GM10248 (cell line): Measurements from ENCODE around the gene HLA-DPA1.

Experiments
- CTCF ChIA-PET: fragments of 300-600 bp; sonication (Branson Sonifier 250); formaldehyde crosslinking; extraction: SDS; loops from one replicate; lab custom pipeline; 2021; ENCODE audit warnings: antibody characterized with exemption; lab: Yijun Ruan, JAX
- POLR2A ChIA-PET: fragments of 350-650 bp; sonication (Branson Sonifier 250); formaldehyde crosslinking; extraction: SDS; loops from one replicate; lab custom pipeline; 2020; ENCODE audit warnings: antibody characterized with exemption; lab: Yijun Ruan, JAX
- DNase-seq: peaks from one replicate; pipeline ENCODE4 v3.0.0; 2012; ENCODE audit errors: extremely low spot score
- TF ChIP-seq, protein P1 (sequence below): IDR thresholded peaks from 2 replicates; pipeline ENCODE4 v1.5.1; 2012; ENCODE audit warnings: mild to moderate bottlenecking, low read depth; ENCODE audit errors: extremely low read depth, missing control alignments, control extremely low read depth

HLA-DPA1 gene

DNA sequence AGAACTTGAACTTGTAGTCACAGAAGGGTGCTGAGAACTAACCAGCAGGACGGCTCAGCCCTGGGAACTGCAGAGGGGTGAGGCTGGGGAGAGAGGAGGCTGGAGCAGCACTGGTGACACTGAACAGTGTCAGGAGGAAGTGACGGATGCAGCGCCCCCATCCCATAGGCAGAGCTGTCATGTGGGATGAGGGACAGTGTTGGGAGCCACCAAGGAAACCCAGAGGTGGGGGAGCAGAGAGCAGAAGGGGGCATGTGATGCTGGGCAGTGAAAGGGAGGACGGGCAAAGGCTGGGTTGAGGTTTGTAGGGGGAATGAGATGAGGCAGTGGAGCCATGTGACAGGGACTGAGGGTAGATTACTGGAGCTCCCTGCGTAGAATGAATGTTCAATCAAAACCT lies 4.5 kb upstream of the HLA-DPA1 start:
- POLR2A ChIA-PET: interaction anchor here (1.4 kb wide), 1 partner anchor 106 kb away, joined by 5 read pairs; no protein-coding TSS in a partner anchor
- no peak for DNase-seq
- CTCF ChIA-PET: interaction anchor here (1.0 to 7.7 kb wide), 6 partner anchors 13 to 106 kb away, joined by 3 to 78 read pairs (median 3); no protein-coding TSS in a partner anchor
- TF ChIP-seq, protein P1, sequence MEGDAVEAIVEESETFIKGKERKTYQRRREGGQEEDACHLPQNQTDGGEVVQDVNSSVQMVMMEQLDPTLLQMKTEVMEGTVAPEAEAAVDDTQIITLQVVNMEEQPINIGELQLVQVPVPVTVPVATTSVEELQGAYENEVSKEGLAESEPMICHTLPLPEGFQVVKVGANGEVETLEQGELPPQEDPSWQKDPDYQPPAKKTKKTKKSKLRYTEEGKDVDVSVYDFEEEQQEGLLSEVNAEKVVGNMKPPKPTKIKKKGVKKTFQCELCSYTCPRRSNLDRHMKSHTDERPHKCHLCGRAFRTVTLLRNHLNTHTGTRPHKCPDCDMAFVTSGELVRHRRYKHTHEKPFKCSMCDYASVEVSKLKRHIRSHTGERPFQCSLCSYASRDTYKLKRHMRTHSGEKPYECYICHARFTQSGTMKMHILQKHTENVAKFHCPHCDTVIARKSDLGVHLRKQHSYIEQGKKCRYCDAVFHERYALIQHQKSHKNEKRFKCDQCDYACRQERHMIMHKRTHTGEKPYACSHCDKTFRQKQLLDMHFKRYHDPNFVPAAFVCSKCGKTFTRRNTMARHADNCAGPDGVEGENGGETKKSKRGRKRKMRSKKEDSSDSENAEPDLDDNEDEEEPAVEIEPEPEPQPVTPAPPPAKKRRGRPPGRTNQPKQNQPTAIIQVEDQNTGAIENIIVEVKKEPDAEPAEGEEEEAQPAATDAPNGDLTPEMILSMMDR: peak; percentile 18

DNA sequence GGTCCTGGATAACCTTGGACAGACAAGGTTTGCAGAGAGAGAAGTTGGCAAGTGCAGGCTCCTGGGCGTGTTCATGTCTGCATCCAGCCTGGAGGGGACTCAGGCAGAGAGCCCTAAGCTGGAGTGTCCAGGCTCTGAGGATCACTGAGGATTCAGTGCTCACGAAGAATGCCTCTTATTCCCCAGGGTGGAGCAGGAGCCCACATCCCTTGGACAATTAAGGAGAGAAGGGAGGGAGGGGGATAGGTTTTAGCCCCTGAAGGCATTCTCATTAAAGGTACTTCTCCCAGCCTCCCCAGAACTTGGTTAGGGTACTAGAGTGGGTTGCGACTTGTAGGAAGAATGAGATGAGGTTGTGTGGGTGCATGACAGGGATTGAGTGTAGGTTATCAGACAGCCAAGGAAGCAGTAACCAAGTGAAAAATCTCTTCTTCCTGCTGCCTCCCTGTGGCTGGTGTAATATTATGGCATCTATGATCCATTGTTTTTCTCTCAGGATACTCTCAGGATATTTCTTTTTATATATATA lies 3.0 kb upstream of the HLA-DPA1 start:
- POLR2A ChIA-PET: interaction anchor here (0.6 to 1.4 kb wide), 6 partner anchors 47 to 105 kb away, joined by 3 to 15 read pairs (median 4); no protein-coding TSS in a partner anchor
- TF ChIP-seq, protein P1: no peak
- DNase-seq: no peak
- CTCF ChIA-PET: interaction anchor here (0.6 to 2.3 kb wide), 10 partner anchors 28 to 92 kb away, joined by 3 to 15 read pairs (median 6); partner anchors contain the start of gene HLA-DOA

DNA sequence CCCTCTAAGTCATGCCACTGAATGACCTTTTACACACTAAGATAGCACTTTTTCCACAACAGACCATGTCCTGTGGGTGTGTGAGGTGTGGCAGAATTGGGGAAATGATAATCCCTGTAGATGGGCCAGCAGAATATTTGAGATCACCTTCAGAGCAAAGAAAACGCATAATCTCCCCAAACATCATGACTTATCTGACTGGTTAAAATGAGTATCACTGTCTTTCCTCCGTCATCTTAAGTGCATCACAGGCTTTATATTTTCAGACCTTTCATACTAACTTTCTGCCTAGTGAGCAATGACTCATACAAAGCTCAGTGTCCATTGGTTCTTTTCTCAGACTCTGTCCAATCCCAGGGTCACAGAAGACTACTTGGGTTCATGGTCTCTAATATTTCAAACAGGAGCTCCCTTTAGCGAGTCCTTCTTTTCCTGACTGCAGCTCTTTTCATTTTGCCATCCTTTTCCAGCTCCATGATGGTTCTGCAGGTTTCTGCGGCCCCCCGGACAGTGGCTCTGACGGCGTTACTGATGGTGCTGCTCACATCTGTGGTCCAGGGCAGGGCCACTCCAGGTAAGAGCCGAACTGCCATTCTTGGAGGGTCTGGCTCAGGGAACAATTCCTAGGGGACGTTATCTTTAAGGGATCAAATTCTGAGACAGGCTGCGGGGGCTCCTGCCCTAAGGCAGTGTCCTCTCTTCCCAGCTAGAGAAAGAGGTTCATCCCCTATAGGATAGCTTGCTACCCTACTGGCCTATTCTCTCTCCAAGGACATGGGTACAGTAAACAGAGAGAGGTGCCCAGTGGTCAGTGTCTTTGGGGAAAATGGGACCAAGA lies 2.3 kb upstream of the HLA-DPA1 start, which contains the start of gene HLA-DPB1:
HLA-DPB1 (plus strand) TSS at position 423 of the 838 bp plus-strand sequence; CDS start at position 475, 52 bp downstream.
- peak; percentile 86 for DNase-seq
- TF ChIP-seq, protein P1: no peak
- ChIA-PET CTCF (interaction anchor here (0.7 to 2.3 kb wide), 13 partner anchors 14 to 173 kb away, joined by 3 to 15 read pairs (median 6); partner anchors contain the start of gene HLA-DOA), POLR2A (interaction anchor here (0.6 to 1.4 kb wide), 13 partner anchors 8 to 248 kb away, joined by 3 to 15 read pairs (median 4); partner anchors contain the start of gene ZBTB22)

DNA sequence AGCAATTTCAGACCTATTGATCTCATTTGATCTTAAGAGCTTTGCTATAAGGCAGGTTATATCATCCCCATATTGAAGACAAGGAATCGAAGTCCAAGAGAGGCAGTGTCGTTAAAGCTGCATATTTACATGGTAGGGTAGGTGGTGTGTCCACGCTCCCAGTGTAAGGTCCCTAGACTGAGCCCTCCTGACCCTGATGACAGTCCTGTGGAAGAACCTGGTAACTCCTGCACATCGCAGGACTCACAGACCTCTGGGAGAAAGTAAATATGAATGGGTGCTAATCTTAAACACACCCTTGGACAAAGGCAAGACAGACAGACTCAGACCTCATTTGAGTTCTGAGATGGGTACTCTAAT lies 1.7 kb upstream of the HLA-DPA1 start:
- no peak for DNase-seq
- TF ChIP-seq, protein P1: no peak
- POLR2A ChIA-PET: interaction anchor here (0.7 to 1.4 kb wide), 11 partner anchors 9 to 249 kb away, joined by 3 to 15 read pairs (median 4); partner anchors contain the start of gene ZBTB22
- CTCF ChIA-PET: interaction anchor here (0.7 to 2.8 kb wide), 14 partner anchors 13 to 173 kb away, joined by 3 to 15 read pairs (median 6); partner anchors contain the start of gene HLA-DOA

DNA sequence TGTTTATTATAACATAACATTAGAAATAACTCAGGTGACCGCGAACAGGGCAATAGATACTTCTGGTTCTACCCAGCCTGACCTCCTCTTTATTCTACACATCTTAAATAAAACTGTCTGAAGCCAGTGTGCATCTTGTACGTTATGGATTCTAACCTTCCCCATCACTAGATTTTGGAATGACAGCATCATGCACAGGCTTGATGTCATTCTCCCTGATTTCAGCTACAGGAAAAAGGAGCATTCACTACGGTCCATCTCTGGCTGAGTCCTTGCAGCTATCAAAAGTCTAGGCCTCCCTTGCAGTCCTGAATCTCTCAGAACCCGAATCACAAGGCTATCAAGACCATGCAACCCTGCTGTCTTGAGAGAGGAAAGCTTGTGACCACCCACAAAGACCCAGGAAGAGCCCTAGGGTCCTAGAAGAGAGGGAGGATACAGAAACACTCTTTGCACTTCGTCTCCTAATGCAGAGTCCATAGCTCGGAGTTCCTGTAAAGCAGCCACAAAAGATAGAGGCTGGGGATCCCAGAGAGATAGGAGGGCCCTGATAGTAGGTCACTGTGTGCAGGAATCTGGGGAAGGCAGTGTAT lies 845 bp downstream of the HLA-DPA1 start:
- no peak for DNase-seq
- ChIA-PET CTCF (interaction anchor here (1.0 to 2.8 kb wide), 13 partner anchors 9 to 234 kb away, joined by 3 to 20 read pairs (median 5); partner anchors contain the start of gene TAP2), POLR2A (interaction anchor here (0.7 to 1.4 kb wide), 6 partner anchors 10 to 199 kb away, joined by 3 to 7 read pairs (median 4); partner anchors contain the start of genes RPS18 and VPS52)
- TF ChIP-seq, protein P1: no peak
